HG03520 (cell line): ENCODE results near the gene JAK2.
"Not testable (repeated sequence)": the region's sequence is repeated elsewhere in the genome, so short reads cannot be mapped to it uniquely, and the experiment has no call there.

Source experiments
- ATAC-seq: cut with Tn5 transposase; IDR thresholded peaks from one replicate; pipeline ENCODE4 v1.9.1; 2021; ENCODE audit warnings: mild to moderate bottlenecking, moderate library complexity; ENCODE audit not compliant: unreplicated experiment

JAK2 gene

GRCh38 chr9:4984621-4985385, at the start of gene JAK2:
Gene JAK2 (plus strand): TSS chr9:4985272. CDS start chr9:5021988, 36,716 bp downstream.
- ATAC-seq: peak; percentile 53

GRCh38 chr9:4936277-4936676, 48.8 kb upstream of the JAK2 start:
- no peak for ATAC-seq

GRCh38 chr9:4936823-4937222, 48.2 kb upstream of the JAK2 start:
- no peak for ATAC-seq

GRCh38 chr9:4937446-4937845, 47.6 kb upstream of the JAK2 start:
- no peak for ATAC-seq

GRCh38 chr9:4938496-4938895, 46.6 kb upstream of the JAK2 start:
- ATAC-seq: no peak

- ATAC-seq: peak; percentile 69
Observed at GRCh38 chr9:4939118-4939561, 45.9 kb upstream of the JAK2 start.

GRCh38 chr9:4942042-4942691, 42.9 kb upstream of the JAK2 start:
- not testable (repeated sequence) for ATAC-seq

- ATAC-seq: no peak
Observed at GRCh38 chr9:4943346-4943745, 41.7 kb upstream of the JAK2 start.

- ATAC-seq: not testable (repeated sequence)
Observed at GRCh38 chr9:4944431-4945211, 40.5 kb upstream of the JAK2 start.

GRCh38 chr9:4946937-4947336, 38.1 kb upstream of the JAK2 start:
- no peak for ATAC-seq

GRCh38 chr9:4955836-4956235, 29.2 kb upstream of the JAK2 start:
- ATAC-seq: no peak

GRCh38 chr9:4959031-4959430, 26.0 kb upstream of the JAK2 start:
- ATAC-seq: no peak

- ATAC-seq: no peak
Observed at GRCh38 chr9:4962085-4962484, 23.0 kb upstream of the JAK2 start.

- no peak for ATAC-seq
Observed at GRCh38 chr9:4964540-4964939, 20.5 kb upstream of the JAK2 start.

- no peak for ATAC-seq
Observed at GRCh38 chr9:4965174-4965821, 19.8 kb upstream of the JAK2 start.

- ATAC-seq: no peak
Observed at GRCh38 chr9:4967523-4967922, 17.5 kb upstream of the JAK2 start.

GRCh38 chr9:4969130-4969529, 15.9 kb upstream of the JAK2 start:
- no peak for ATAC-seq

- peak; percentile 89 for ATAC-seq
Observed at GRCh38 chr9:4970970-4971641, 14.0 kb upstream of the JAK2 start.

- no peak for ATAC-seq
Observed at GRCh38 chr9:4973246-4973645, 11.8 kb upstream of the JAK2 start.

- ATAC-seq: no peak
Observed at GRCh38 chr9:4973902-4974301, 11.2 kb upstream of the JAK2 start.

GRCh38 chr9:4979239-4979638, 5.8 kb upstream of the JAK2 start:
- no peak for ATAC-seq
